Epithelial cell of proximal tubule (primary cell): Measurements from ENCODE around the gene HLA-DQB1. TPM values are rescaled to one million over a fixed set of nuclear protein-coding genes. Genes with fewer than 3 reads are reported as not detected.
"Not testable (repeated sequence)": the region's sequence is repeated elsewhere in the genome, so short reads cannot be mapped to it uniquely, and the experiment has no call there.

ENCODE experiments used
- DNase-seq: peaks from one replicate; pipeline ENCODE4 v3.0.0-alpha.2; 2011; ENCODE audit warnings: low read depth
- H3K4me3 ChIP-seq: 2 replicates; pipeline ENCODE4 v1.5.1; 2011; ENCODE audit warnings: low read depth, mild to moderate bottlenecking, low read length
- total RNA-seq: library from RNA; depleted of rRNA; stranded (reverse); fragments of >200 nt; gene quantifications from 2 replicates; pipeline ENCODE4 v1.2.3, GENCODE V29; 2015
- TF ChIP-seq, protein P1 (sequence below): conservative IDR thresholded peaks from 2 replicates; pipeline ENCODE4 v1.5.1; 2012; ENCODE audit warnings: low read depth, mild to moderate bottlenecking, low read length

Gene HLA-DQB1
- total RNA-seq, 1 donor from 2014 or later: 0.58 TPM

DNA sequence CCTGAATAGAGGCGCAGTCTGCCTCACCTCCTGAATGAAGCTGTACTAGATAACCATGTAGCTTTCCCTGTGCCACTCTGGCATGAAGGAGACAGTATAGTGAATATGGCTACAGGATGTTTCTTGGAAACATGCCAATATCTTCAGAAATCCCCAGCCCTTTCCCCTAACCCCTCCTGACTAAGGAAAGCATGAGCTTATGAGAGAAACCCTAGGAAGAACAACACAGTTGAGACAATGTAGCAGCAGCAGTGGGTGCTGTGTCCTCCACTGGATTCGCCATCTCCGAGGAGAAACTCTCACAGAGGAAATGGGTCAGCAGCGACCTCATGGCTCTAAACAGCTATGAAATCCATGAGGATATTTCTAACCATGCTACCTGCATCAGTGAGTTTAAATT, 22.6 kb downstream of the HLA-DQB1 start:
- DNase-seq: no peak
- H3K4me3 ChIP-seq: no peak overlapping the region
- TF ChIP-seq, protein P1, sequence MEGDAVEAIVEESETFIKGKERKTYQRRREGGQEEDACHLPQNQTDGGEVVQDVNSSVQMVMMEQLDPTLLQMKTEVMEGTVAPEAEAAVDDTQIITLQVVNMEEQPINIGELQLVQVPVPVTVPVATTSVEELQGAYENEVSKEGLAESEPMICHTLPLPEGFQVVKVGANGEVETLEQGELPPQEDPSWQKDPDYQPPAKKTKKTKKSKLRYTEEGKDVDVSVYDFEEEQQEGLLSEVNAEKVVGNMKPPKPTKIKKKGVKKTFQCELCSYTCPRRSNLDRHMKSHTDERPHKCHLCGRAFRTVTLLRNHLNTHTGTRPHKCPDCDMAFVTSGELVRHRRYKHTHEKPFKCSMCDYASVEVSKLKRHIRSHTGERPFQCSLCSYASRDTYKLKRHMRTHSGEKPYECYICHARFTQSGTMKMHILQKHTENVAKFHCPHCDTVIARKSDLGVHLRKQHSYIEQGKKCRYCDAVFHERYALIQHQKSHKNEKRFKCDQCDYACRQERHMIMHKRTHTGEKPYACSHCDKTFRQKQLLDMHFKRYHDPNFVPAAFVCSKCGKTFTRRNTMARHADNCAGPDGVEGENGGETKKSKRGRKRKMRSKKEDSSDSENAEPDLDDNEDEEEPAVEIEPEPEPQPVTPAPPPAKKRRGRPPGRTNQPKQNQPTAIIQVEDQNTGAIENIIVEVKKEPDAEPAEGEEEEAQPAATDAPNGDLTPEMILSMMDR: no peak

DNA sequence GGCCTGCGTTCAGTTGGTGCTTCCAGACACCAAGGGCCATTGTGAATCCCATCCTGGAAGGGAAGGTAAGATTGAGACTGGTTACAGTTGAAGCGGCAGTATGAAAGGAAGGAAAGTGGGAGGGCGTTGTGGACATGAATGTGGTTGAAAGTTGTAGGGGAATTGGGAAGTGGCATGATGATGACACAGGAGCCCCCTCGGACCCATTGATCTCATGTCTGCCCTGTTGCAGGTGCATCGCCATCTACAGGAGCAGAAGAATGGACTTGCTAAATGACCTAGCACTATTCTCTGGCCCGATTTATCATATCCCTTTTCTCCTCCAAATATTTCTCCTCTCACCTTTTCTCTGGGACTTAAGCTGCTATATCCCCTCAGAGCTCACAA, 23.7 kb downstream of the HLA-DQB1 start:
- TF ChIP-seq, protein P1: no peak
- no peak overlapping the region for H3K4me3 ChIP-seq
- no peak for DNase-seq

DNA sequence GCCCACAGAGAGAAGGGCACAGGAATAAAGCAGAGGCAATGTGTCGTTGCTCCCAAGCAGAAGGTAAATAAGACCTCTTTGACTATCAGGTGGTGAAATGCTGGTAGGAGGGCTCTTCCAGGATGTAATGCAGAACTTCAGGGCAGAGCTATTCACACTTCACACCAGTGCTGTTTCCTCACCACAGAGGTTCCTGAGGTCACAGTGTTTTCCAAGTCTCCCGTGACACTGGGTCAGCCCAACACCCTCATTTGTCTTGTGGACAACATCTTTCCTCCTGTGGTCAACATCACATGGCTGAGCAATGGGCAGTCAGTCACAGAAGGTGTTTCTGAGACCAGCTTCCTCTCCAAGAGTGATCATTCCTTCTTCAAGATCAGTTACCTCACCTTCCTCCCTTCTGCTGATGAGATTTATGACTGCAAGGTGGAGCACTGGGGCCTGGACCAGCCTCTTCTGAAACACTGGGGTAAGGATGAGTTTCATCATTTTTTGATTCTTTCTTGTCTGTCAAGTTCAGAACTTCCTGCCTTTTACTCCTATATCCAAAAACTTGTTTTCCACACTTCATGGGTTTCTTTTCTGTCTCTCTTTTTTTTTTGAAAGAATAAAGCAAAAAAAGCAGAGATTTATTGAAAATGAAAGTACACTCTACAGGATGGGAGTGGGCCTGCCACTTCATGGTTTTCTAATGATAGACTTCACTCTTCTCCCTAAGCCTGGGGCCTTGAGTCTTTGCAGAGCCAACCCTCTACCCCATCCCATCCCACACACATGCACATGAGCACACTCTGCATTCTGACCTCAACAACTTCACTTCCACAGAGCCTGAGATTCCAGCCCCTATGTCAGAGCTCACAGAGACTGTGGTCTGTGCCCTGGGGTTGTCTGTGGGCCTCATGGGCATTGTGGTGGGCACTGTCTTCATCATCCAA, 24.4 kb downstream of the HLA-DQB1 start:
- DNase-seq, H3K4me3 ChIP-seq: not testable (repeated sequence)

GRCh38 chr6:32641122-32641521, 25.3 kb downstream of the HLA-DQB1 start:
- no peak for DNase-seq
- H3K4me3 ChIP-seq: no peak overlapping the region
- TF ChIP-seq, protein P1: no peak

DNA sequence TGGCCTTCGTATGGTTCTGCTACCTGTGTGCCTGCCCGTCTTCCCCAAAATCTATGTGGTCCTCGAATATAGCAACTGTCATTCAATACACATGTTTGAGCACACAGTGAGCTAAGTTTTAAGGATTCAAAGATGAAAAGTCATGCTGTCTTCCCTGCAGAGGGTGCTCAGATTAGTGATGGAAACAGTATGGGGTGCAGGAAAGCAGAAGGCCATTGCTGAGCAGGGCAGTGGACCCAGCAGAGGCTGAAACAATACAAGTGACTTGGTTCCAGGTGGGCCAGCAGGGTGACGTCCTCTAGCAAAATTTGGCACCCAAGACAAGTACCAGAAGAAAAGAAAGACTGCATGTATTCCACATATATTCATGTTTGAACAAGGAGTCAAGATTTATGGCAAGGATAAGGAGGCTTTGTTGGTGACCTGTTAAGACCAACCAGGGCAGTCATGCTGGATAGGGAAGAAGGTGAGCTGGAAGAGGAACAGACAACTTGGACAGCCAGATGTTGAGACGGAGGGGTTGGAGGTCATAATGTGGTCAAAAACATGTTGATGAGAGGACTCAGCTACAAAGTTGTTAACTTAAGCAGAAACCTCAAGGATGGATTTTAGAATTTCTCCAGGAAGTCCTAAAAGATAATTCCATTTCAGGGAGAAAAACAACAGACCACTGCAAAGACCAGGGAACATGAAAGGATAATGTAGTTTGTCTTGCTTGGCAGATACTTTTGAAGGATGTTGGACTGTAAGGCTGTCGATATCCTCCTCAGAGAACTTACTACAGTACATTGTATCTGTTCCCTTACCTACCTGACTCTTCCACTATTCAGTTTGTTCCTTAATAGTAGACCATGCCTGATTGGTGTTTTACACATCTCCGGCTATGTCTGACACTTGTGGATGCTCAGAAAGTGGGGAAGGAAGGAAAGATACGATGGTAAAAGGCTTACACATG, 26.7 kb downstream of the HLA-DQB1 start:
- DNase-seq: no peak
- TF ChIP-seq, protein P1: no peak
- no peak overlapping the region for H3K4me3 ChIP-seq

DNA sequence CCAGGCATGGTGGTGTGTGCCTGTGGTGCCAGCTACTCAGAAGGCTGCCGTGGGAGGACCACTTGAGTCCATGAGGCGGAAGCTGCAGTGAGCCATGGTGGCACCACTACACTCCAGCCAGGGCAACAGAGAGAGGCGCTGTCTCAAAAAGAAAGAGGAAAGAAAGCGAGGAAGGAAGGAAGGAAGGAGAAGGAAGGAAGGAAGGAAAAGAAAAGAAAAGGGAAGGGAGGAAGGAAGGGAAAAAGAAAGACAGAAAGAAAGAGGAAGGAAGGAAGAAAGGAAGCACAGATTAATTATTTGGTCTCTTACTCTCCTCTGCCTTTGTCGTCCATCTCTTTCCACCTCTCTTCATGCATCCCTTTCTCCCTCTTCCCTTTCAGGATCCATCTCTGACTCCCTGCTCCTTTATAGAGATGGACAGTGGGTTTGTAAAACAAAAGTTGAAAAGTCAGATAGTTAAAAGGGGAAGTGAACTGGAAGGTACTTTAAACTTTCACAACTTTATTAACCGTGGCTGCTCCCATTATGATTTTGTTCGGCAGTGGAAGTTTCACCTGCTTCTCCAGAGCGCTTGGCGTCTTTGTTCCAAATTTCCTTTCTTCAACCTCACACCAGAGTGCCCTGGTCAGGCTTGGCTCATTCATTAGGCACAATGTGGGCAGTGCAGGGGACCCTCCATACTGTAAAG, 27.8 kb downstream of the HLA-DQB1 start:
- no peak overlapping the region for H3K4me3 ChIP-seq
- TF ChIP-seq, protein P1: no peak
- no peak for DNase-seq
